GM12872 (cell line): Measurements from ENCODE around the gene RASL10B.

Experiments used
- TF ChIP-seq, protein P1 (sequence below): IDR thresholded peaks from 3 replicates; pipeline ENCODE4 v1.5.1; 2011; ENCODE audit warnings: low read depth, mild to moderate bottlenecking, low read length, moderate library complexity; ENCODE audit not compliant: insufficient read depth

RASL10B gene

DNA sequence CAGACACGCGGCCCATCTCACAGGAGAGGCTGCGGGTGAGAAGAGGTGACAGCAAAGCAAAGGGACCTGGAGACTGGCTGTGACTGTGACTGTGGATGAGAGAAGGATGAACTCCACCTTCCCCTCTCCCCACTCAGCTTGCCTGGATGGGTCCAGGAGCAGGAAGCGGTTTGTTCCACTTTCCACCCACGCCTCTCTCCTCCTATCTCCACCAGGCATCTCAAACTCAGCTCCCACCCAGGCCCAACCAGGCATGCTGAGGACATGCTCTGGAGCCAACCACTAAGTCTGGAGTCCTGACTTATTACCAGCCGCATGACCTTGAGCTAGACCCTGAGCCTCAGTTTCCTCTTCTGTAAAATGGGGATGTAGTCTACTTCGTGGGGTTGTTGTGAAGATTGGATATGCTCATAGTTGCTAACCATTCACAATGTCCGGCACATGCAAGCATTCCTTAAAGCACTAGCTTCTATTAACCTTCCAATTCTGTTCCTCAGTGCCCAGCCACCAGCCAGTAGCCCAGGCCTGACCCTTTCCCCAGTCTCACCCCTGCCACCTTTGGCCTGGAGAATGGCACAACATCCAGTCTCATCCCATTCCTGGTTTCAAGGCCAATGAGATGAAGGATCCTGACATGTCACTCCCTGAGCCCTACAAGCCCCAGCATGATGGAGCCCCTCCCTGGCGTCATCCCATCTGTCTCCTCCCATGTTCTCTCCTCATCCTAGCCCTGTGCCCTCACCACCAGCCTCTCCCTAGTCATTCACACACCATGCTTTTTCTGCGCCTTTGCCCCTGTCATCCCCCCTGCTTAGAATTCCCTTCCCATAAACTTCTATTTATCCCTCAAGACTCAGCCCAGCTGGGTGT lies 19.3 kb downstream of the RASL10B start:
- TF ChIP-seq, protein P1, sequence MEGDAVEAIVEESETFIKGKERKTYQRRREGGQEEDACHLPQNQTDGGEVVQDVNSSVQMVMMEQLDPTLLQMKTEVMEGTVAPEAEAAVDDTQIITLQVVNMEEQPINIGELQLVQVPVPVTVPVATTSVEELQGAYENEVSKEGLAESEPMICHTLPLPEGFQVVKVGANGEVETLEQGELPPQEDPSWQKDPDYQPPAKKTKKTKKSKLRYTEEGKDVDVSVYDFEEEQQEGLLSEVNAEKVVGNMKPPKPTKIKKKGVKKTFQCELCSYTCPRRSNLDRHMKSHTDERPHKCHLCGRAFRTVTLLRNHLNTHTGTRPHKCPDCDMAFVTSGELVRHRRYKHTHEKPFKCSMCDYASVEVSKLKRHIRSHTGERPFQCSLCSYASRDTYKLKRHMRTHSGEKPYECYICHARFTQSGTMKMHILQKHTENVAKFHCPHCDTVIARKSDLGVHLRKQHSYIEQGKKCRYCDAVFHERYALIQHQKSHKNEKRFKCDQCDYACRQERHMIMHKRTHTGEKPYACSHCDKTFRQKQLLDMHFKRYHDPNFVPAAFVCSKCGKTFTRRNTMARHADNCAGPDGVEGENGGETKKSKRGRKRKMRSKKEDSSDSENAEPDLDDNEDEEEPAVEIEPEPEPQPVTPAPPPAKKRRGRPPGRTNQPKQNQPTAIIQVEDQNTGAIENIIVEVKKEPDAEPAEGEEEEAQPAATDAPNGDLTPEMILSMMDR: no peak

DNA sequence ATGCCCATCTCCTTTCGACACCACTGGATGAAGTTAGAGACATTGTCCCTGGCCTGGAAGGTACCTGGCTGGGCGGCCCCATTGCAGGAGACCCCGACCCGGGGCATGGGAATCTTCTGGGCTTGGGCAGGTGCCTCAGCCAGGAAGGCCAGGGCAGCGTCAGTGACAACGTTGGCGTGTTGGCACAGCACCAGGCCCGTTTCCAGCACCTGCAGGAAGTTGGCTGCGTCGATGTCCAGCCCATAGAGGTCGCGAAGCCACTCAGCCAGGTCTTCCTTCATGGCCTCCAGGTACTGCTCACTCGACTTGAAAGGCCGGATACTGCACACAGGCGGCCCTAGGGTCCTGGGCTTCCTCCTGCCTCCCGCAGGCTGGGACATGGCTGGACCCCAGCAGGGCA lies 21.0 kb downstream of the RASL10B start:
- TF ChIP-seq, protein P1: no peak

DNA sequence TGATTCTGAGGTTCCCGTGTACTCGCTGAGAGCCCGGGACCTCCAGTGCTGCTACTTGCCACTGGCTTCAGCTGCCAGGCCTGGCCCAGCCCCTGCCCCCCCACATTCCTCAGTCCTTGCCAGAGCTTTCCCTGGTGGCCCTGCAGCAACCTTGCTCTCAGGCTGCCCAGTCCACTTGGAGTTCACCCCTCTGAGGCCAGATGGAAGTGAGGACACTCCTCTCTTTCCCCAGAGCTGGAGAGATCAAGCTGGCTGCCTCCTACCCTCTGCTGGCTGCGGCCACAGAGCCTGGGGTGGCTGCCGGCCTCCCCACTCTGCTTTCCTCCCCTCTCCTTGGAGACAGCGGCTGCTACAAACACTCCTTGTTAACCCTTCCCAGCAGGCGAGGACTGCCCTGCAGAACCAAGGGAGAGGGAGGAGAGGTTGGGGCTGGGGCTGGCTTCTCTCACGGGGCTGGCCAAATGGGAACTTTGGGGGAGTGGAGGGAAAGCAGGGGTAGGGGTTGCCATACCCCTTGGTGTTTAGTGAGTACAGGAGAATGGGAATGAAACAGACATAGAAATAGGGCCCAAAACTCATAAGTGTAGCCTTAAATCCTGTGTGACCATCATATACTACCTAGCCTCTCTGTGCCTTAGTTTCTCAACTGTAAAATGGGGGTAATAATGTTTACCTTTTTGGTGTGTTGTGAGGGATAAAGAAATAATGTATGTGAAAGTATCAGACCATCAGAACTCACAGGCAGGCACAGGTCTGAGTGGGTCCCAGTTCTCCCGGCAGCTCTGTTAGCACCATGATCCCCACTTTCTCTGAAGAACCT lies 21.7 kb downstream of the RASL10B start, which contains the start of gene GAS2L2:
GAS2L2 (minus strand) TSS at position 295 of the 820 bp plus-strand sequence. CDS start 389 bp downstream, outside the sequence.
- TF ChIP-seq, protein P1: no peak

DNA sequence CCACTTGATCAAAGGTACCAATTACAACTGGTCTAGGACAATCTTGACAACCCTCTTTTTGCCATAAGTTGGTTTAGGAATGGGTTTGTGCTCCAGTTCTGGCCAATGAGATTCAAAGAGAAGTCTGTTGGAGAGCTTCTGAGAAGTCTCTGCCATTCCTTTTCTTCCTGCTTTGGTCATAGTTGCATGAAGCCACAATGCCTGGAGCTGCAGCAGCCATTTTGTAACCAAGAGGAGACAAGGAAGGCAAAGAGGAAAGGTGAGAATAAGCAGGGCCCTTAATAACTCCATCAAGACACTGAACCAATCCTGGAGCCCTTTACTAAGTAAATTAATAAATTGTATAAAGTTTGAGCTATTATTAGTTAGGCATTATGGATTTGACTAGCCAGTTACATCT lies 25.8 kb downstream of the RASL10B start:
- TF ChIP-seq, protein P1: no peak

DNA sequence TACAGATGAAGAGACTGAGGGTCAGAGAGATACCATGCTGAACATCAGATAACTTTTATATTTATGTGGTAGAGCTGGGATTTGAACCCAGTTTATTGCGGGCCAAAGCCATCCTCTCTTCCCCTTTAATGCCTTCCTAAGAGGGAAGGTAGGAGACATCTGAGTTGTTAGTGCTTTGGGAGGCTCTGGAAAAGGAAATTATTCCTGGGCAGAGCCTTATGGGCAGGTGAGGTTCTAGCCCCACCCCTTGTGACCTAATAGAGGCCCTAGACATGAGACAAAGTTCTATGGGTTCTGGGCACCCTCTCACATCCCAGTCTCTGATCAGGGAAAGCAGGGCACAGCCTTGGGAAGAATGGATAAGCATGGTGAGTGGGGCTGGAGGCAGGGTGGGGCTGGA lies 29.1 kb downstream of the RASL10B start, which contains the start of gene C17orf50:
C17orf50 (plus strand) TSS at position 301 of the 400 bp plus-strand sequence; CDS start at position 356, 55 bp downstream.
- TF ChIP-seq, protein P1: no peak

DNA sequence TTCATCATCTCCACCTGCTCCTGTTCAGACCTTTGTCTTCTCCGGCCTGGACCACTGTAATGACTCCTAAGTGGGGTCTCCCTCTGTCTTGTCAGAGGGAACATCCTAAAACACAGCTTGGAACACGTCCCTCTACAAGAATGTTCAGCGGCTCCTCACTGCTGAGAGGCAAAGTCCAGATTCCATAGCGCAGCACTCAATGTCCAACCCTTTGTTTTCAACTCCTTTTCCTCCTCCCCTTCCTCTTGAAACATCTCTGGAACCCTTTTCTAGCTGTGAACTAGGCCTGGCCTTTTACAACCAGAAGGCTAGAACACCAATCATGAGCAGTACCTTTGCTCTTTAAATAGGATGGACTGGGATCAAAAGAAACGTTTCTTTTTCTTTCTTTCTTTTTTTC lies 30.2 kb downstream of the RASL10B start:
- TF ChIP-seq, protein P1: no peak

DNA sequence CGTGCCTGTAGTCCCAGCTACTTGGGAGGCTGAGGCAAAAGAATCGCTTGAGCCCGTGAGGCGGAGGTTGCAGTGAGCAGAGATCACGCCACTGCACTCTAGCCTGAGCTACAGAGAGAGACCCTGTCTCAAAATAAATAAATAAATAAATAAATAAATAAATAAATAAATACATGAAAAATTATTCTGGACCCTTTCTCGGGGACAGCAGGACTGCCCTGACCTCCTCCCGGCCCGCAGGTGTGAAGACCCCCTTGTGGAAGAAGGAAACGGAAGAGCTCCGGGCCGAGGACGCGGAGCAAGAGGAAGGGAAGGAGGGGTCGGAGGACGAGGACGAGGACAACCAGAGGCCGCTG lies 32.3 kb downstream of the RASL10B start:
- TF ChIP-seq, protein P1: no peak
